Adipocyte (in vitro differentiated cells): Measurements from ENCODE around the gene VAT1L.

Experiments used
- DNase-seq: peaks from one replicate; pipeline ENCODE4 v3.0.0-alpha.2; 2015; ENCODE audit warnings: low read depth
- H3K27me3 ChIP-seq: replicated peaks from 2 replicates; pipeline ENCODE4 v1.7.0; 2013; ENCODE audit warnings: mild to moderate bottlenecking, low read length, moderate library complexity; ENCODE audit not compliant: control insufficient read depth, insufficient read depth
- H3K36me3 ChIP-seq: 2 replicates; pipeline ENCODE4 v1.7.0; 2013; ENCODE audit warnings: low read length, mild to moderate bottlenecking, moderate library complexity; ENCODE audit not compliant: control insufficient read depth, insufficient read depth, severe bottlenecking
- H3K4me1 ChIP-seq: 2 replicates; pipeline ENCODE4 v1.7.0; 2013; ENCODE audit warnings: mild to moderate bottlenecking, low read length, moderate library complexity; ENCODE audit not compliant: control insufficient read depth, insufficient read depth
- H3K4me3 ChIP-seq: 2 replicates; pipeline ENCODE4 v1.7.0; 2013; ENCODE audit warnings: mild to moderate bottlenecking, low read length, moderate library complexity
- H3K9ac ChIP-seq: 2 replicates; pipeline ENCODE4 v1.7.0; 2013; ENCODE audit warnings: mild to moderate bottlenecking, low read length, moderate library complexity
- H3K9me3 ChIP-seq: 2 replicates; pipeline ENCODE4 v1.7.0; 2013; ENCODE audit warnings: mild to moderate bottlenecking, low read length, moderate library complexity; ENCODE audit not compliant: control insufficient read depth

Gene VAT1L

GRCh38 chr16:77759821-77760220 is 28.5 kb upstream of the VAT1L start:
- DNase-seq, result no peak
- Histone ChIP-seq H3K9me3 (no peaks in the 10 kb centered on the region), H3K4me3 (no peak overlapping the region), H3K9ac (no peak overlapping the region), H3K4me1 (peaks cover 38% of the 10 kb centered on the region), H3K36me3 (no peaks in the 10 kb centered on the region), H3K27me3 (no peaks in the 10 kb centered on the region)

- Histone ChIP-seq H3K4me1 (peaks cover 38% of the 10 kb centered on the region), H3K4me3 (no peak overlapping the region), H3K36me3 (no peaks in the 10 kb centered on the region), H3K9ac (no peak overlapping the region), H3K9me3 (no peaks in the 10 kb centered on the region), H3K27me3 (no peaks in the 10 kb centered on the region)
- DNase-seq, result no peak
These were observed 27.6 kb upstream of the VAT1L start for GRCh38 chr16:77760800-77761199.

- H3K4me3 ChIP-seq, result no peak overlapping the region
- no peak overlapping the region for H3K9ac ChIP-seq
- H3K27me3 ChIP-seq, result no peaks in the 10 kb centered on the region
- H3K36me3 ChIP-seq, result no peaks in the 10 kb centered on the region
- peaks cover 38% of the 10 kb centered on the region for H3K4me1 ChIP-seq
- no peaks in the 10 kb centered on the region for H3K9me3 ChIP-seq
- no peak for DNase-seq
These were observed 27.2 kb upstream of the VAT1L start for GRCh38 chr16:77761204-77761603.

- Histone ChIP-seq H3K4me1 (peaks cover 38% of the 10 kb centered on the region), H3K9me3 (no peaks in the 10 kb centered on the region), H3K9ac (no peak overlapping the region), H3K36me3 (no peaks in the 10 kb centered on the region), H3K27me3 (no peaks in the 10 kb centered on the region), H3K4me3 (no peak overlapping the region)
- no peak for DNase-seq
These were observed 26.1 kb upstream of the VAT1L start for GRCh38 chr16:77762262-77762661.

- Histone ChIP-seq H3K27me3 (no peaks in the 10 kb centered on the region), H3K4me1 (peaks cover 38% of the 10 kb centered on the region), H3K9ac (peak overlapping the region; percentile 34), H3K9me3 (no peaks in the 10 kb centered on the region), H3K36me3 (no peaks in the 10 kb centered on the region), H3K4me3 (no peak overlapping the region)
- DNase-seq, result no peak
These were observed 24.4 kb upstream of the VAT1L start for GRCh38 chr16:77763994-77764393.

- H3K9ac ChIP-seq, result peak overlapping the region; percentile 59
- H3K9me3 ChIP-seq, result no peaks in the 10 kb centered on the region
- no peaks in the 10 kb centered on the region for H3K36me3 ChIP-seq
These were observed 21.2 kb upstream of the VAT1L start for GRCh38 chr16:77767211-77767610.

GRCh38 chr16:77767826-77768225 is 20.5 kb upstream of the VAT1L start:
- DNase-seq, result no peak
- H3K9ac ChIP-seq, result no peak overlapping the region
- peaks cover 25% of the 10 kb centered on the region for H3K4me1 ChIP-seq

More at GRCh38 chr16:77767211-77767610, 21.2 kb upstream of the VAT1L start:
- Histone ChIP-seq H3K27me3 (no peaks in the 10 kb centered on the region), H3K4me1 (peaks cover 29% of the 10 kb centered on the region), H3K4me3 (no peak overlapping the region)
- no peak for DNase-seq

GRCh38 chr16:77775911-77776909 is 12.2 kb upstream of the VAT1L start:
- DNase-seq, result no peak
- Histone ChIP-seq H3K9ac (no peak overlapping the region), H3K36me3 (no peaks in the 10 kb centered on the region), H3K9me3 (no peaks in the 10 kb centered on the region), H3K4me3 (no peak overlapping the region), H3K27me3 (no peaks in the 10 kb centered on the region), H3K4me1 (peaks cover 11% of the 10 kb centered on the region)

More at GRCh38 chr16:77767826-77768225, 20.5 kb upstream of the VAT1L start:
- Histone ChIP-seq H3K9me3 (no peaks in the 10 kb centered on the region), H3K36me3 (no peaks in the 10 kb centered on the region), H3K4me3 (no peak overlapping the region), H3K27me3 (no peaks in the 10 kb centered on the region)

GRCh38 chr16:77777745-77778144 is 10.6 kb upstream of the VAT1L start:
- Histone ChIP-seq H3K27me3 (no peaks in the 10 kb centered on the region), H3K9ac (no peak overlapping the region), H3K9me3 (no peaks in the 10 kb centered on the region), H3K4me1 (peaks cover 4% of the 10 kb centered on the region), H3K36me3 (no peaks in the 10 kb centered on the region), H3K4me3 (no peak overlapping the region)
- no peak for DNase-seq

GRCh38 chr16:77780378-77780837 is 8.0 kb upstream of the VAT1L start:
- no peak for DNase-seq
- Histone ChIP-seq H3K27me3 (peaks cover 3% of the 10 kb centered on the region), H3K36me3 (no peaks in the 10 kb centered on the region), H3K9ac (no peak overlapping the region), H3K9me3 (no peaks in the 10 kb centered on the region), H3K4me1 (peaks cover 4% of the 10 kb centered on the region), H3K4me3 (no peak overlapping the region)

- Histone ChIP-seq H3K27me3 (peaks cover 9% of the 10 kb centered on the region), H3K36me3 (no peaks in the 10 kb centered on the region), H3K4me1 (peaks cover 4% of the 10 kb centered on the region), H3K9me3 (no peaks in the 10 kb centered on the region), H3K9ac (no peak overlapping the region), H3K4me3 (no peak overlapping the region)
- no peak for DNase-seq
These were observed 7.3 kb upstream of the VAT1L start for GRCh38 chr16:77781091-77781490.
